Trophoblast cell (in vitro differentiated cells and primary cell): ENCODE measurements around the gene GPSM1.

Source experiments
- DNase-seq, 2 donors: peaks; one replicate each; pipeline ENCODE4 v3.0.0-alpha.2; 2016
- H2AFZ ChIP-seq: 2 replicates; pipeline ENCODE4 v1.6.1; 2013; ENCODE audit warnings: low read length, moderate library complexity, mild to moderate bottlenecking; ENCODE audit not compliant: insufficient read depth, poor library complexity
- H2AK5ac ChIP-seq: 2 replicates; pipeline ENCODE4 v1.6.1; 2013; ENCODE audit warnings: mild to moderate bottlenecking, low read length
- H2BK120ac ChIP-seq: 2 replicates; pipeline ENCODE4 v1.6.1; 2013; ENCODE audit warnings: low read length, mild to moderate bottlenecking, moderate library complexity; ENCODE audit not compliant: insufficient read depth, poor library complexity
- H2BK12ac ChIP-seq: 2 replicates; pipeline ENCODE4 v1.6.1; 2013; ENCODE audit warnings: mild to moderate bottlenecking, low read length, moderate library complexity
- H2BK5ac ChIP-seq: 2 replicates; pipeline ENCODE4 v1.6.1; 2013; ENCODE audit warnings: low read length, low read depth, moderate library complexity, mild to moderate bottlenecking; ENCODE audit not compliant: poor library complexity
- H3K14ac ChIP-seq: 2 replicates; pipeline ENCODE4 v1.6.1; 2013; ENCODE audit warnings: mild to moderate bottlenecking, low read length
- H3K18ac ChIP-seq: 2 replicates; pipeline ENCODE4 v1.6.1; 2013; ENCODE audit warnings: mild to moderate bottlenecking, low read length
- H3K23ac ChIP-seq: 2 replicates; pipeline ENCODE4 v1.6.1; 2013; ENCODE audit warnings: low read length
- H3K27ac ChIP-seq: 2 replicates; pipeline ENCODE4 v1.5.1; 2013; ENCODE audit warnings: low read depth, mild to moderate bottlenecking, inconsistent platforms, low read length, moderate library complexity
- H3K27me3 ChIP-seq: 2 replicates; pipeline ENCODE4 v1.6.1; 2013; ENCODE audit warnings: inconsistent platforms, mild to moderate bottlenecking, low read length, moderate library complexity; ENCODE audit not compliant: insufficient read depth
- H3K36me3 ChIP-seq, 2 experiments: 1 replicate in 1 of 2; 2 replicates in 1 of 2; pipeline ENCODE4 v1.6.1; 2013; ENCODE audit warnings: low read length in 2 of 2, mild to moderate bottlenecking in 2 of 2, moderate library complexity in 1 of 2; ENCODE audit not compliant: insufficient read depth in 2 of 2, control insufficient read depth in 1 of 2
- H3K4ac ChIP-seq: 2 replicates; pipeline ENCODE4 v1.6.1; 2013; ENCODE audit warnings: low read depth, mild to moderate bottlenecking, low read length, moderate library complexity
- H3K4me1 ChIP-seq, 2 experiments: 1 replicate in 1 of 2; 2 replicates in 1 of 2; pipeline ENCODE4 v1.6.1; 2013; ENCODE audit warnings: low read length in 2 of 2, mild to moderate bottlenecking in 2 of 2, moderate library complexity in 1 of 2; ENCODE audit not compliant: insufficient read depth in 2 of 2, control insufficient read depth in 1 of 2
- H3K4me2 ChIP-seq: 2 replicates; pipeline ENCODE4 v1.6.1; 2013; ENCODE audit warnings: inconsistent platforms, mild to moderate bottlenecking, low read length, moderate library complexity
- H3K4me3 ChIP-seq: 2 replicates; pipeline ENCODE4 v1.5.1; 2013; ENCODE audit warnings: mild to moderate bottlenecking, low read depth, low read length, inconsistent platforms
- H3K79me1 ChIP-seq: one replicate; pipeline ENCODE4 v1.6.1; 2013; ENCODE audit warnings: low read length
- H3K79me2 ChIP-seq: 2 replicates; pipeline ENCODE4 v1.6.1; 2013; ENCODE audit warnings: low read length, mild to moderate bottlenecking; ENCODE audit not compliant: control insufficient read depth, insufficient read depth, poor library complexity
- H3K9ac ChIP-seq: 2 replicates; pipeline ENCODE4 v1.6.1; 2013; ENCODE audit warnings: mild to moderate bottlenecking, low read length
- H3K9me3 ChIP-seq: 2 replicates; pipeline ENCODE4 v1.6.1; 2013; ENCODE audit warnings: low read depth, mild to moderate bottlenecking, control low read depth, inconsistent platforms, low read length; ENCODE audit not compliant: insufficient read depth
- H4K12ac ChIP-seq: 2 replicates; pipeline ENCODE4 v1.6.1; 2013; ENCODE audit warnings: low read depth, mild to moderate bottlenecking, low read length, moderate library complexity
- H4K8ac ChIP-seq: 2 replicates; pipeline ENCODE4 v1.6.1; 2013; ENCODE audit warnings: low read depth, mild to moderate bottlenecking, low read length, moderate library complexity
- H4K91ac ChIP-seq: one replicate; pipeline ENCODE4 v1.6.1; 2013; ENCODE audit warnings: low read depth, mild to moderate bottlenecking, low read length, moderate library complexity
- WGBS: extraction: QIAGEN DNeasy Blood & Tissue Kit; methylation state at CpG from one replicate; pipeline ENCODE4 v1.1.7; 2013; ENCODE audit warnings: missing lambda C conversion rate; ENCODE audit not compliant: insufficient read length, insufficient coverage; ENCODE audit errors: extremely low coverage; 5-methylcytosine and 5-hydroxymethylcytosine counted together

Gene GPSM1

GRCh38 chr9:136338511-136338910, 11.2 kb downstream of the GPSM1 start:
- Histone ChIP-seq H3K9me3 (no peaks in the 10 kb centered on the region), H2AFZ (no peak overlapping the region), H3K79me2 (no peaks in the 10 kb centered on the region), H3K36me3 (peaks cover 39 to 53% of the 10 kb centered on the region in 2 experiments), H4K8ac (no peak overlapping the region), H3K23ac (no peak overlapping the region), H3K27ac (no peak overlapping the region), H3K4ac (no peak overlapping the region), H3K4me3 (no peak overlapping the region), H3K18ac (no peak overlapping the region), H2BK5ac (no peak overlapping the region), H2AK5ac (no peak overlapping the region), H3K27me3 (no peaks in the 10 kb centered on the region), H3K79me1 (peaks cover 3% of the 10 kb centered on the region), H4K12ac (no peak overlapping the region), H4K91ac (no peak overlapping the region), H3K4me2 (no peak overlapping the region), H3K14ac (no peak overlapping the region), H2BK12ac (no peak overlapping the region), H3K4me1 (peaks cover 9 to 12% of the 10 kb centered on the region in 2 experiments), H3K9ac (no peak overlapping the region), H2BK120ac (no peak overlapping the region)
- DNase-seq = no peak
- WGBS = no CpG with 5 or more reads among the region's 25 CpGs

GRCh38 chr9:136339173-136339957, 12.0 kb downstream of the GPSM1 start:
- H3K14ac ChIP-seq = no peak overlapping the region
- H3K36me3 ChIP-seq = peaks cover 40 to 49% of the 10 kb centered on the region in 2 experiments
- H3K9ac ChIP-seq = no peak overlapping the region
- H4K8ac ChIP-seq = no peak overlapping the region
- H3K4ac ChIP-seq = no peak overlapping the region
- WGBS = no CpG with 5 or more reads among the region's 32 CpGs
- H3K18ac ChIP-seq = no peak overlapping the region
- H3K79me1 ChIP-seq = peaks cover 3% of the 10 kb centered on the region
- no peak overlapping the region for H4K12ac ChIP-seq
- H3K27me3 ChIP-seq = no peaks in the 10 kb centered on the region
- no peak overlapping the region for H3K23ac ChIP-seq
- no peak overlapping the region for H2BK12ac ChIP-seq
- H2BK120ac ChIP-seq = no peak overlapping the region
- no peak overlapping the region for H3K27ac ChIP-seq
- H2AFZ ChIP-seq = no peak overlapping the region
- H3K4me1 ChIP-seq = peaks cover 9 to 12% of the 10 kb centered on the region in 2 experiments
- H2BK5ac ChIP-seq = no peak overlapping the region
- H4K91ac ChIP-seq = no peak overlapping the region
- H3K9me3 ChIP-seq = no peaks in the 10 kb centered on the region
- H3K4me3 ChIP-seq = no peak overlapping the region
- no peak overlapping the region for H3K4me2 ChIP-seq
- no peaks in the 10 kb centered on the region for H3K79me2 ChIP-seq
- DNase-seq = peak; percentile 67 to 86
- no peak overlapping the region for H2AK5ac ChIP-seq

- Histone ChIP-seq H3K4me1 (peaks cover 9 to 12% of the 10 kb centered on the region in 2 experiments), H3K4me2 (no peak overlapping the region), H3K14ac (no peak overlapping the region), H3K9me3 (no peaks in the 10 kb centered on the region), H3K27me3 (no peaks in the 10 kb centered on the region), H4K91ac (no peak overlapping the region), H2BK120ac (no peak overlapping the region), H2BK12ac (no peak overlapping the region), H3K4ac (no peak overlapping the region), H2AK5ac (no peak overlapping the region), H3K4me3 (no peak overlapping the region), H2AFZ (no peak overlapping the region), H3K23ac (no peak overlapping the region), H3K27ac (no peak overlapping the region), H3K18ac (no peak overlapping the region), H3K36me3 (peaks cover 40 to 43% of the 10 kb centered on the region in 2 experiments), H3K79me1 (peaks cover 3% of the 10 kb centered on the region), H4K12ac (no peak overlapping the region), H2BK5ac (no peak overlapping the region), H3K9ac (no peak overlapping the region), H3K79me2 (no peaks in the 10 kb centered on the region), H4K8ac (no peak overlapping the region)
- no CpG with 5 or more reads among the region's 12 CpGs for WGBS
- DNase-seq = no peak
Measured at GRCh38 chr9:136339958-136340310, 12.6 kb downstream of the GPSM1 start.

- H3K27me3 ChIP-seq = no peaks in the 10 kb centered on the region
- H2BK12ac ChIP-seq = no peak overlapping the region
- DNase-seq = no peak
- no peak overlapping the region for H3K14ac ChIP-seq
- no peaks in the 10 kb centered on the region for H3K79me2 ChIP-seq
- H4K91ac ChIP-seq = no peak overlapping the region
- no peaks in the 10 kb centered on the region for H3K9me3 ChIP-seq
- H3K36me3 ChIP-seq = peaks cover 39 to 40% of the 10 kb centered on the region in 2 experiments
- H3K79me1 ChIP-seq = peaks cover 3% of the 10 kb centered on the region
- no peak overlapping the region for H3K27ac ChIP-seq
- no peak overlapping the region for H4K8ac ChIP-seq
- H2BK120ac ChIP-seq = no peak overlapping the region
- no peak overlapping the region for H3K4me2 ChIP-seq
- no peak overlapping the region for H4K12ac ChIP-seq
- no peak overlapping the region for H2AFZ ChIP-seq
- WGBS = no CpG with 5 or more reads among the region's 28 CpGs
- no peak overlapping the region for H2AK5ac ChIP-seq
- peaks cover 13 to 17% of the 10 kb centered on the region in 2 experiments for H3K4me1 ChIP-seq
- H2BK5ac ChIP-seq = no peak overlapping the region
- H3K4ac ChIP-seq = no peak overlapping the region
- H3K4me3 ChIP-seq = no peak overlapping the region
- H3K9ac ChIP-seq = no peak overlapping the region
- no peak overlapping the region for H3K23ac ChIP-seq
- no peak overlapping the region for H3K18ac ChIP-seq
Measured at GRCh38 chr9:136340356-136341041, 13.2 kb downstream of the GPSM1 start.
